Cardiac muscle cell (in vitro differentiated cells and primary cell): ENCODE measurements around the gene SLC39A11. TPM values are rescaled to one million over a fixed set of nuclear protein-coding genes. Genes with fewer than 3 reads are reported as not detected.
A peak's percentile ranks its signal among the peaks of the same experiment; 100 is the strongest.

Experiments
- DNase-seq, 2 donors: peaks; one replicate each; pipeline versions ENCODE4 v3.0.0 to v3.0.0-alpha.2; 2010 to 2017; ENCODE audit warnings: low read depth in 1 of 2, low spot score in 1 of 2
- H3K27ac ChIP-seq: fragments of 200-600 bp; sonication (generic); 2 replicates; pipeline ENCODE4 v1.5.1; 2016
- H3K27me3 ChIP-seq: fragments of 200-600 bp; sonication (generic); 2 replicates; pipeline ENCODE4 v1.6.0; 2016; ENCODE audit warnings: control low read depth
- H3K36me3 ChIP-seq: fragments of 200-600 bp; sonication (generic); 2 replicates; pipeline ENCODE4 v1.5.1; 2016; ENCODE audit warnings: control low read depth
- H3K4me1 ChIP-seq: fragments of 200-600 bp; sonication (generic); 2 replicates; pipeline ENCODE4 v1.8.1; 2017; ENCODE audit warnings: low read depth, mild to moderate bottlenecking, mixed run types
- H3K4me3 ChIP-seq: fragments of 200-600 bp; sonication (generic); 2 replicates; pipeline ENCODE4 v1.5.1; 2016; ENCODE audit warnings: mild to moderate bottlenecking
- H3K9me3 ChIP-seq: fragments of 200-600 bp; sonication (generic); 2 replicates; pipeline ENCODE4 v1.5.1; 2017; ENCODE audit warnings: low read depth, mild to moderate bottlenecking, control low read depth
- CTCF ChIP-seq: IDR thresholded peaks from 2 replicates; pipeline ENCODE4 v1.5.1; 2012; ENCODE audit warnings: low read depth, mild to moderate bottlenecking, low read length
- polyA plus RNA-seq: library from polyadenylated mRNA; unstranded; fragments of >200 nt; fragmentation: Nextera tagmentation; extraction: Ambion mirVana; gene quantifications from 2 replicates; pipeline ENCODE4 v1.2.1, GENCODE V29; 2016
- total RNA-seq: library from RNA; depleted of rRNA; stranded (reverse); fragments of >200 nt; gene quantifications from 2 replicates; pipeline ENCODE4 v1.2.3, GENCODE V29; 2016

SLC39A11 gene
- total and polyA plus RNA-seq, 2 experiments from 2014 or later, result 5.9 to 11.7 TPM

GRCh38 chr17:72693151-72693878 is 399.2 kb downstream of the SLC39A11 start:
- Histone ChIP-seq H3K36me3 (no peaks in the 10 kb centered on the region), H3K9me3 (no peaks in the 10 kb centered on the region), H3K4me3 (no peak overlapping the region), H3K27ac (no peak overlapping the region), H3K27me3 (no peaks in the 10 kb centered on the region), H3K4me1 (peaks cover 16% of the 10 kb centered on the region)
- TF ChIP-seq CTCF, result no peak
- no peak for DNase-seq

GRCh38 chr17:72692676-72693075 is 399.8 kb downstream of the SLC39A11 start:
- DNase-seq, result no peak
- H3K9me3 ChIP-seq, result no peaks in the 10 kb centered on the region
- no peaks in the 10 kb centered on the region for H3K27me3 ChIP-seq
- no peak overlapping the region for H3K27ac ChIP-seq
- no peak overlapping the region for H3K4me3 ChIP-seq
- no peak for TF ChIP-seq CTCF
- no peaks in the 10 kb centered on the region for H3K36me3 ChIP-seq
- H3K4me1 ChIP-seq, result peaks cover 18% of the 10 kb centered on the region

GRCh38 chr17:72691586-72691985 is 400.9 kb downstream of the SLC39A11 start:
- Histone ChIP-seq H3K9me3 (no peaks in the 10 kb centered on the region), H3K27me3 (no peaks in the 10 kb centered on the region), H3K4me3 (no peak overlapping the region), H3K4me1 (peaks cover 25% of the 10 kb centered on the region), H3K27ac (no peak overlapping the region), H3K36me3 (no peaks in the 10 kb centered on the region)
- TF ChIP-seq CTCF, result no peak
- DNase-seq, result no peak

GRCh38 chr17:72691017-72691416 is 401.5 kb downstream of the SLC39A11 start:
- Histone ChIP-seq H3K27ac (no peak overlapping the region), H3K9me3 (no peaks in the 10 kb centered on the region), H3K27me3 (no peaks in the 10 kb centered on the region), H3K4me3 (no peak overlapping the region), H3K4me1 (peaks cover 29% of the 10 kb centered on the region), H3K36me3 (no peaks in the 10 kb centered on the region)
- TF ChIP-seq CTCF, result no peak
- no peak for DNase-seq

- TF ChIP-seq CTCF, result no peak
- Histone ChIP-seq H3K4me1 (peaks cover 32% of the 10 kb centered on the region), H3K4me3 (no peak overlapping the region), H3K27me3 (no peaks in the 10 kb centered on the region), H3K27ac (peak overlapping the region; percentile 63), H3K36me3 (no peaks in the 10 kb centered on the region), H3K9me3 (no peaks in the 10 kb centered on the region)
- DNase-seq, result peak in 1 of 2 donors; percentile 78
Observed at GRCh38 chr17:72687886-72688285, 404.6 kb downstream of the SLC39A11 start.
